Adrenal gland (tissue), 12 donors: Measurements from ENCODE around the gene AOPEP. TPM values are rescaled to one million over a fixed set of nuclear protein-coding genes. Genes with fewer than 3 reads are reported as not detected.

ENCODE experiments used
- DNase-seq, 7 donors: peaks; one replicate each; pipeline ENCODE4 v3.0.0-alpha.2; 2019 to 2020
- H3K27ac ChIP-seq, 5 donors: fragments of 200-600 bp; sonication (generic) in 4 of 5; 1 replicate in 3 of 5; 2 replicates in 2 of 5; pipeline versions ENCODE4 v1.5.1 to v1.8.0; 2016 to 2020; ENCODE audit warnings: mild to moderate bottlenecking in 1 of 5
- H3K27me3 ChIP-seq: fragments of 200-600 bp; 2 replicates; pipeline ENCODE4 v1.8.0; 2021
- H3K36me3 ChIP-seq, 2 donors: fragments of 200-600 bp; replicated peaks in 1 of 2; 1 replicate in 1 of 2; 2 replicates in 1 of 2; pipeline versions ENCODE4 v1.5.1 to v1.8.0; 2018 to 2022
- H3K4me1 ChIP-seq, 2 donors: fragments of 200-600 bp; replicated peaks in 1 of 2; 1 replicate in 1 of 2; 2 replicates in 1 of 2; pipeline versions ENCODE4 v1.5.1 to v1.8.0; 2018 to 2021
- H3K4me3 ChIP-seq, 4 donors: fragments of 200-600 bp; sonication (generic) in 3 of 4; one replicate each; pipeline ENCODE4 v1.5.1; 2016 to 2018
- H3K9me3 ChIP-seq, 3 donors: fragments of 200-600 bp; sonication (generic) in 1 of 3; replicated peaks in 1 of 3; 1 replicate in 2 of 3; 2 replicates in 1 of 3; pipeline versions ENCODE4 v1.5.1 to v1.8.0; 2016 to 2021
- CTCF ChIP-seq, 6 experiments: fragments of 450-650 bp in 4 of 6; fragments of 200-600 bp in 2 of 6; sonication (generic) in 1 of 6; IDR thresholded peaks; 1 replicate in 5 of 6; 2 replicates in 1 of 6; pipeline versions ENCODE4 v1.5.1 to v1.8.0; 2016 to 2021; ENCODE audit warnings: antibody characterized with exemption in 6 of 6, mild to moderate bottlenecking in 2 of 6, moderate library complexity in 1 of 6
- POLR2A ChIP-seq, 2 donors: fragments of 450-650 bp; IDR thresholded peaks; one replicate each; pipeline ENCODE4 v1.6.1; 2017; ENCODE audit warnings: antibody characterized with exemption in 2 of 2, mild to moderate bottlenecking in 2 of 2, moderate library complexity in 1 of 2
- WGBS, 4 donors: extraction: QIAGEN DNeasy Blood & Tissue Kit in 2 of 4; methylation state at CpG; one replicate each; pipeline versions ENCODE4 v1.1.5 to v1.1.7; 2013 to 2017; 5-methylcytosine and 5-hydroxymethylcytosine counted together
- intact Hi-C, 2 donors: fragments of 100-400 bp; cut with DNase I; formaldehyde crosslinking; loops; one replicate each; pipeline versions ENCODE4 v1.14.1 to v1.15.0; 2022 to 2023
- polyA plus RNA-seq, 3 donors: library from polyadenylated mRNA; stranded (reverse); fragments of 200-250 nt in 2 of 3; fragments of 350-450 nt in 1 of 3; fragmentation: Illumina TruSeq in 1 of 3; extraction: RNeasy Lipid Tissue Mini Kit (QIAGEN cat#74804) in 1 of 3; gene quantifications; one replicate each; pipeline ENCODE4 v1.2.3, GENCODE V29; 2013 to 2014
- total RNA-seq, 9 donors: library from RNA; depleted of rRNA in 4 of 9; stranded (reverse); fragments of >200 nt in 4 of 9; fragments of 120-200 nt in 1 of 9; fragmentation: NEBNext Ultra II Directional in 1 of 9; extraction: Animal tissue kit (Norgen Biotek cat#: 25700) in 1 of 9; gene quantifications; one replicate each; pipeline versions ENCODE4 v1.1.0 to v1.2.4, GENCODE V29; 2013 to 2023
- donor health status: healthy with polysubstance abuse.
- donor health status: Bipolar disorder and iron deficiency.
- donor health status: DM: yes; HTN: yes; CAD: no.
- donor health status: DM: no; HTN: no; CAD: no.
- donor health status: DM: no; HTN: no; CAD: no.
- donor health status: DM: yes; HTN: yes; CAD: no.

Gene AOPEP
- total and polyA plus RNA-seq, 12 donors: 31.0 to 99.6 (median 71.0) TPM

- intact Hi-C loops: no loop called here
- Histone ChIP-seq H3K4me3 (no peak overlapping the region), H3K27ac (peak overlapping the region in 2 of 5 donors; percentile 11 to 36), H3K36me3 (no peaks in the 10 kb centered on the region), H3K4me1 (peaks cover 0 to 19% of the 10 kb centered on the region in 2 donors), H3K9me3 (no peaks in the 10 kb centered on the region), H3K27me3 (no peaks in the 10 kb centered on the region)
- TF ChIP-seq CTCF (IDR thresholded peaks at IDR 0.05): no peak
- no peak for TF ChIP-seq POLR2A (IDR thresholded peaks at IDR 0.05)
- no peak for DNase-seq
- 68 to 75% (median 70%) methylated on average over 5 to 7 of the region's 7 CpGs for WGBS, 4 donors
Observed at GRCh38 chr9:94817291-94818177, 91.0 kb downstream of the AOPEP start.

- Histone ChIP-seq H3K4me3 (no peak overlapping the region), H3K27ac (no peak overlapping the region), H3K27me3 (no peaks in the 10 kb centered on the region), H3K4me1 (peaks cover 0 to 19% of the 10 kb centered on the region in 2 donors), H3K9me3 (no peaks in the 10 kb centered on the region), H3K36me3 (no peaks in the 10 kb centered on the region)
- DNase-seq: no peak
- WGBS, 4 donors: 86 to 97% (median 95%) methylated on average over 2 of the region's 2 CpGs
- no peak for TF ChIP-seq CTCF (IDR thresholded peaks at IDR 0.05)
- intact Hi-C loops: no loop called here
Observed at GRCh38 chr9:94818178-94818541, 91.7 kb downstream of the AOPEP start.

- Histone ChIP-seq H3K27ac (peak overlapping the region in 4 of 5 donors; percentile 1 to 69 (median 41)), H3K9me3 (no peaks in the 10 kb centered on the region), H3K36me3 (no peaks in the 10 kb centered on the region), H3K4me3 (no peak overlapping the region), H3K4me1 (peaks cover 0 to 19% of the 10 kb centered on the region in 2 donors), H3K27me3 (no peaks in the 10 kb centered on the region)
- 63 to 71% (median 67%) methylated on average over 8 of the region's 8 CpGs for WGBS, 4 donors
- intact Hi-C loops: no loop called here
- TF ChIP-seq POLR2A (IDR thresholded peaks at IDR 0.05): no peak
- TF ChIP-seq CTCF (IDR thresholded peaks at IDR 0.05): no peak
- DNase-seq: peak in 5 of 7 donors; percentile 22 to 61 (median 32)
Observed at GRCh38 chr9:94819161-94819687, 92.7 kb downstream of the AOPEP start.

GRCh38 chr9:94821098-94821887 lies 94.8 kb downstream of the AOPEP start:
- Histone ChIP-seq H3K27ac (no peak overlapping the region), H3K36me3 (no peaks in the 10 kb centered on the region), H3K4me1 (peaks cover 0 to 28% of the 10 kb centered on the region in 2 donors), H3K9me3 (no peaks in the 10 kb centered on the region), H3K4me3 (no peak overlapping the region), H3K27me3 (no peaks in the 10 kb centered on the region)
- intact Hi-C loops: no loop called here
- WGBS, 4 donors: 85 to 97% (median 91%) methylated on average over 3 of the region's 3 CpGs
- TF ChIP-seq POLR2A (IDR thresholded peaks at IDR 0.05) (no peak), CTCF (IDR thresholded peaks at IDR 0.05) (no peak)
- no peak for DNase-seq
